Subcutaneous adipose tissue (tissue), 4 donors: Measurements from ENCODE around the gene AVL9. TPM values are rescaled to one million over a fixed set of nuclear protein-coding genes. Genes with fewer than 3 reads are reported as not detected.

Source experiments
- total RNA-seq, 4 donors: library from RNA; depleted of rRNA; stranded (reverse); fragments of >200 nt; gene quantifications; one replicate each; pipeline ENCODE4 v1.1.0, GENCODE V29; 2016
- TF ChIP-seq, protein P1 (sequence below): fragments of 450-650 bp; IDR thresholded peaks from one replicate; pipeline ENCODE4 v1.5.1; 2016; ENCODE audit warnings: low read depth, mild to moderate bottlenecking, control low read depth, antibody characterized with exemption, moderate library complexity

The AVL9 gene
- total RNA-seq, 4 donors from 2014 or later: 27.5 to 35.8 (median 30.9) TPM

DNA sequence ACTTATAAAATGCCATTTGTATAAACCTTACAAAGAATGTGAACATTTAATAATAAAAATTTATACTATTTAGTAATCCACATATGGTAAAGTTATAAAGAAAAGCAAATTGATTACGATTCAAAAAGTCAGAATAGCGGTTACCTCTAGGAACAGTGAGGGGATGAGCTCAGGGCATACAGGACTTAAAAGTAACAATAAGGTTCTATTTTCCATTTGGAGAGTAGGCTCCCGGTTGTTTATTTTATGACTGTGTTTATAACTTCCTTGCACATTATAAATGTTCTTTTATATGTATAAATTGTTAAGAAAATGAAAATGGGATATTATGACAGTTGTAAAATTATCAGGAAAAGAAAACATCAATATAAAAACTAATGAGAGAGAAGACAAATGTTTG, 135.7 kb downstream of the AVL9 start:
- TF ChIP-seq, protein P1, sequence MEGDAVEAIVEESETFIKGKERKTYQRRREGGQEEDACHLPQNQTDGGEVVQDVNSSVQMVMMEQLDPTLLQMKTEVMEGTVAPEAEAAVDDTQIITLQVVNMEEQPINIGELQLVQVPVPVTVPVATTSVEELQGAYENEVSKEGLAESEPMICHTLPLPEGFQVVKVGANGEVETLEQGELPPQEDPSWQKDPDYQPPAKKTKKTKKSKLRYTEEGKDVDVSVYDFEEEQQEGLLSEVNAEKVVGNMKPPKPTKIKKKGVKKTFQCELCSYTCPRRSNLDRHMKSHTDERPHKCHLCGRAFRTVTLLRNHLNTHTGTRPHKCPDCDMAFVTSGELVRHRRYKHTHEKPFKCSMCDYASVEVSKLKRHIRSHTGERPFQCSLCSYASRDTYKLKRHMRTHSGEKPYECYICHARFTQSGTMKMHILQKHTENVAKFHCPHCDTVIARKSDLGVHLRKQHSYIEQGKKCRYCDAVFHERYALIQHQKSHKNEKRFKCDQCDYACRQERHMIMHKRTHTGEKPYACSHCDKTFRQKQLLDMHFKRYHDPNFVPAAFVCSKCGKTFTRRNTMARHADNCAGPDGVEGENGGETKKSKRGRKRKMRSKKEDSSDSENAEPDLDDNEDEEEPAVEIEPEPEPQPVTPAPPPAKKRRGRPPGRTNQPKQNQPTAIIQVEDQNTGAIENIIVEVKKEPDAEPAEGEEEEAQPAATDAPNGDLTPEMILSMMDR: no peak

Other genes with a start within 250 kb of the AVL9 start
- gene LSM5, start 5.1 kb upstream of the AVL9 start, total RNA-seq: 10 to 100 TPM; 17.7 to 29.5 (median 21.3) TPM